Measurements from ENCODE around the gene HOXB1. TPM values are rescaled to one million over a fixed set of nuclear protein-coding genes. Genes with fewer than 3 reads are reported as not detected.

Gene HOXB1
- total and polyA plus RNA-seq, 2 of the 13 experiments (the other 11 are each of a cell fraction or from before 2014, with no cell fraction given), result not detected

DNA sequence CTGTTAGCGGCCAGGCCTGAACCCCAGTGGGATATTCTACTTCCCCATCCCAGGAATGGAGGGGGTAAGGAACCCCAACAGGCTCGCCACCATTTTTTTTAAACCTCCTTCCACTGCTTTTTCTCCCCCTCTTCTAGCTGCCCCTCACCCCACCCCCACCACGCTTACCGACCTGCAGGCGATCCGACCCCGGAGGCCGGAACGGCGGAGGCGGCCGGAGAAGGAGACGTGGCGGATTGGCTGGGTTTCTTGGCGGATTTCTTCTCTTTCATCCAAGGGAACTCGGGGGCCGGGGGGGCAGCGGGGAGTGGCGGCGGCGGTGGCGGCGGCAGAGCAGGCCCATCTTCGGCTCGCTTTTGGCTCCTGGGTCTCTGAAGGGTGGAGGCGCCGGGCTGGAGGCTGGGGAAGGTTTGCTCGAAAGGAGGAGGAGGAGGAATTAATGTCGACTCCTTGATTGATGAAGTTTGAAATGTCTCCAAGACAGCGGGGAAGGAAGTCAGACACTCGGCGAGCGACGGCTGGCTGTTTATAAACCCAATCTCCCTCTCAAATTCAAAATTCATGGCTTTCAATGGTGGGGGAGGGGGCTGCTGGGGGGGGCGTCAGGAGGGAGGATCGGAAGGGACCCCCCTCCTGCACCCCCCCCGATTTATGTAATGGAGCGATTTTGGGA, 13.7 kb upstream of the HOXB1 start:
- 47% methylated on average over 38 of the region's 38 CpGs for WGBS (ENCODE audit: low lambda C conversion rate)
- POLR2A ChIA-PET, result no interaction called here
- Histone ChIP-seq H3K9ac (ENCODE audit: insufficient read depth, low read depth, low read length) (no peak overlapping the region), H2AFZ (ENCODE audit: low read length) (no peak overlapping the region), H3K27ac (ENCODE audit: extremely low read length, insufficient read depth, low read length) (no peak overlapping the region), H3K9me3 (ENCODE audit: low read length) (no peaks in the 10 kb centered on the region), H3K36me3 (replicated peaks in 1 of 2; ENCODE audit: control insufficient read depth in 1 of 2, insufficient read depth in 2 of 2, low read length in 2 of 2) (no peaks in the 10 kb centered on the region), H3K79me2 (ENCODE audit: insufficient read depth, low read length) (no peaks in the 10 kb centered on the region), H3K27me3 (ENCODE audit: control insufficient read depth in 1 of 2, insufficient read depth in 2 of 2, low read length in 2 of 2) (peaks cover 8 to 98% of the 10 kb centered on the region in 2 experiments), H3K4me3 (replicated peaks in 1 of 3; ENCODE audit: insufficient read depth in 1 of 3, low read depth in 2 of 3, low read length in 3 of 3) (no peak overlapping the region), H3K4me1 (ENCODE audit: insufficient read depth, low read length) (no peaks in the 10 kb centered on the region), H3K4me2 (ENCODE audit: low read depth, low read length) (no peak overlapping the region), H4K20me1 (ENCODE audit: insufficient read depth, low read length) (no peaks in the 10 kb centered on the region)
- no peak for ATAC-seq
- TF ChIP-seq NAIF1 (CRISPR knock-in tag; IDR thresholded peaks at IDR 0.05; ENCODE audit: borderline replicate concordance) (no peak), GATAD1 (CRISPR knock-in tag; IDR thresholded peaks at IDR 0.05) (no peak), JUN (CRISPR knock-in tag; IDR thresholded peaks at IDR 0.05) (no peak), ZNF777 (CRISPR knock-in tag; IDR thresholded peaks at IDR 0.05) (no peak), ZNF543 (CRISPR knock-in tag; IDR thresholded peaks at IDR 0.05) (no peak), ZNF382 (CRISPR knock-in tag; IDR thresholded peaks at IDR 0.05; ENCODE audit: borderline replicate concordance) (no peak), ZNF75D (CRISPR knock-in tag; IDR thresholded peaks at IDR 0.05; ENCODE audit: borderline replicate concordance) (no peak), ZNF362 (CRISPR knock-in tag; IDR thresholded peaks at IDR 0.05; ENCODE audit: borderline replicate concordance) (no peak), NRL (CRISPR knock-in tag; IDR thresholded peaks at IDR 0.05; ENCODE audit: borderline replicate concordance) (no peak), ZBTB33 (CRISPR knock-in tag; IDR thresholded peaks at IDR 0.05) (no peak), ZNF607 (CRISPR knock-in tag; IDR thresholded peaks at IDR 0.05; ENCODE audit: borderline replicate concordance) (no peak), MEF2D (CRISPR knock-in tag; IDR thresholded peaks at IDR 0.05) (no peak)
- TF ChIP-seq, protein P1, sequence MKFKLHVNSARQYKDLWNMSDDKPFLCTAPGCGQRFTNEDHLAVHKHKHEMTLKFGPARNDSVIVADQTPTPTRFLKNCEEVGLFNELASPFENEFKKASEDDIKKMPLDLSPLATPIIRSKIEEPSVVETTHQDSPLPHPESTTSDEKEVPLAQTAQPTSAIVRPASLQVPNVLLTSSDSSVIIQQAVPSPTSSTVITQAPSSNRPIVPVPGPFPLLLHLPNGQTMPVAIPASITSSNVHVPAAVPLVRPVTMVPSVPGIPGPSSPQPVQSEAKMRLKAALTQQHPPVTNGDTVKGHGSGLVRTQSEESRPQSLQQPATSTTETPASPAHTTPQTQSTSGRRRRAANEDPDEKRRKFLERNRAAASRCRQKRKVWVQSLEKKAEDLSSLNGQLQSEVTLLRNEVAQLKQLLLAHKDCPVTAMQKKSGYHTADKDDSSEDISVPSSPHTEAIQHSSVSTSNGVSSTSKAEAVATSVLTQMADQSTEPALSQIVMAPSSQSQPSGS (CRISPR knock-in tag; IDR thresholded peaks at IDR 0.05), result no peak
- TF ChIP-seq, protein P2, sequence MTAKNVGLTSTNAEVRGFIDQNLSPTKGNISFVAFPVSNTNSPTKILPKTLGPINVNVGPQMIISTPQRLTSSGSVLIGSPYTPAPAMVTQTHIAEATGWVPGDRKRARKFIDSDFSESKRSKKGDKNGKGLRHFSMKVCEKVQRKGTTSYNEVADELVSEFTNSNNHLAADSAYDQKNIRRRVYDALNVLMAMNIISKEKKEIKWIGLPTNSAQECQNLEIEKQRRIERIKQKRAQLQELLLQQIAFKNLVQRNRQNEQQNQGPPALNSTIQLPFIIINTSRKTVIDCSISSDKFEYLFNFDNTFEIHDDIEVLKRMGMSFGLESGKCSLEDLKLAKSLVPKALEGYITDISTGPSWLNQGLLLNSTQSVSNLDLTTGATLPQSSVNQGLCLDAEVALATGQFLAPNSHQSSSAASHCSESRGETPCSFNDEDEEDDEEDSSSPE (CRISPR knock-in tag; IDR thresholded peaks at IDR 0.05), result no peak
- in situ Hi-C loops (cut with HindIII; ENCODE audit: extremely low pct_ligation_motif_present, low pct_unique_long_range_greater_than_20kb) (no loop called here), intact Hi-C loops (cut with micrococcal nuclease; ENCODE audit: unreplicated experiment) (no loop called here)
- no peak for FAIRE-seq
- DNase-seq (ENCODE audit: low spot score), result no peak
- BruUV-seq (replicated peaks), result no TSS peak
- CTCF ChIA-PET (ENCODE audit: low intra/inter-chr PET ratio, low total read pairs), result no interaction called here
